ENCODE data around the gene ARCN1.

Gene ARCN1

GRCh38 chr11:118526688-118527087 lies 45.5 kb upstream of the ARCN1 start:
- ATAC-seq = no peak
- TF ChIP-seq RARB (CRISPR knock-in tag; IDR thresholded peaks at IDR 0.05) = no peak
- no peak for TF ChIP-seq POU6F1 (CRISPR knock-in tag; IDR thresholded peaks at IDR 0.05; ENCODE audit: borderline replicate concordance, low read depth)
- TF ChIP-seq CSRNP3 (CRISPR knock-in tag; IDR thresholded peaks at IDR 0.05) = no peak
- no peak for TF ChIP-seq ARNTL (CRISPR knock-in tag; IDR thresholded peaks at IDR 0.05; ENCODE audit: borderline replicate concordance, low read depth)
- no peak for TF ChIP-seq ZFP30 (CRISPR knock-in tag; IDR thresholded peaks at IDR 0.05)
- no peak for TF ChIP-seq CREB5 (CRISPR knock-in tag; IDR thresholded peaks at IDR 0.05; ENCODE audit: low read depth)

- ATAC-seq = no peak
- TF ChIP-seq ZFP30 (CRISPR knock-in tag; IDR thresholded peaks at IDR 0.05) (no peak), OSR1 (CRISPR knock-in tag; IDR thresholded peaks at IDR 0.05) (no peak), BACH2 (CRISPR knock-in tag; IDR thresholded peaks at IDR 0.05; ENCODE audit: borderline replicate concordance) (no peak), PPARA (CRISPR knock-in tag; IDR thresholded peaks at IDR 0.05; ENCODE audit: borderline replicate concordance) (no peak), ISL1 (CRISPR knock-in tag; IDR thresholded peaks at IDR 0.05) (no peak), CREB5 (CRISPR knock-in tag; IDR thresholded peaks at IDR 0.05; ENCODE audit: low read depth) (no peak), ZC3H10 (CRISPR knock-in tag; IDR thresholded peaks at IDR 0.05) (no peak), ZFP3 (CRISPR knock-in tag; IDR thresholded peaks at IDR 0.05) (no peak), TOX (CRISPR knock-in tag; IDR thresholded peaks at IDR 0.05; ENCODE audit: borderline replicate concordance) (no peak), PATZ1 (CRISPR knock-in tag; IDR thresholded peaks at IDR 0.05; ENCODE audit: borderline replicate concordance) (no peak), ZNF565 (CRISPR knock-in tag; conservative IDR thresholded peaks at IDR 0.05; ENCODE audit: low read depth) (no peak), ZNF8 (CRISPR knock-in tag; IDR thresholded peaks at IDR 0.05) (no peak), RARB (CRISPR knock-in tag; IDR thresholded peaks at IDR 0.05) (no peak)
Measured at GRCh38 chr11:118527109-118527508, 45.1 kb upstream of the ARCN1 start, which contains the start of gene TTC36. TSS of gene TTC36 (plus strand) at chr11:118527474. CDS start at chr11:118527495, 21 bp downstream.

GRCh38 chr11:118528511-118528910 lies 43.7 kb upstream of the ARCN1 start:
- no peak for TF ChIP-seq OSR1 (CRISPR knock-in tag; IDR thresholded peaks at IDR 0.05)
- TF ChIP-seq ESRRG (CRISPR knock-in tag; IDR thresholded peaks at IDR 0.05) = no peak
- TF ChIP-seq ZFP3 (CRISPR knock-in tag; IDR thresholded peaks at IDR 0.05) = no peak
- TF ChIP-seq ZNF70 (CRISPR knock-in tag; IDR thresholded peaks at IDR 0.05) = no peak
- no peak for TF ChIP-seq ZNF565 (CRISPR knock-in tag; conservative IDR thresholded peaks at IDR 0.05; ENCODE audit: low read depth)
- TF ChIP-seq TSHZ2 (CRISPR knock-in tag; IDR thresholded peaks at IDR 0.05) = no peak
- TF ChIP-seq RARB (CRISPR knock-in tag; IDR thresholded peaks at IDR 0.05) = no peak
- no peak for TF ChIP-seq SNAI2 (CRISPR knock-in tag; IDR thresholded peaks at IDR 0.05)
- no peak for TF ChIP-seq BACH2 (CRISPR knock-in tag; IDR thresholded peaks at IDR 0.05; ENCODE audit: borderline replicate concordance)
- ATAC-seq = no peak
